Measurements from ENCODE around the gene TP53RK.
"Not testable (repeated sequence)": the region's sequence is repeated elsewhere in the genome, so short reads cannot be mapped to it uniquely, and the experiment has no call there.

The TP53RK gene

GRCh38 chr20:46681032-46681854, 8.0 kb downstream of the TP53RK start:
- H3K9me3 Mint-ChIP-seq, result no peaks in the 10 kb centered on the region
- H3K27ac Mint-ChIP-seq, result peak overlapping the region in 1 of 2 donors; percentile 84
- no peaks in the 10 kb centered on the region for H3K27me3 Mint-ChIP-seq
- peak; percentile 69 for ATAC-seq
- H3K4me1 Mint-ChIP-seq, result peaks cover 43% of the 10 kb centered on the region
- no peak overlapping the region for H3K4me3 Mint-ChIP-seq
- peak; percentile 62 to 64 for DNase-seq

GRCh38 chr20:46680684-46681031, 8.6 kb downstream of the TP53RK start:
- DNase-seq (no peak), ATAC-seq (no peak)
- Mint-ChIP-seq H3K27ac (no peak overlapping the region), H3K4me3 (no peak overlapping the region), H3K4me1 (peaks cover 37% of the 10 kb centered on the region), H3K27me3 (no peaks in the 10 kb centered on the region), H3K9me3 (no peaks in the 10 kb centered on the region)

GRCh38 chr20:46678516-46678915, 10.7 kb downstream of the TP53RK start:
- ATAC-seq (no peak), DNase-seq (no peak)
- Mint-ChIP-seq H3K4me1 (peaks cover 23% of the 10 kb centered on the region), H3K27me3 (no peaks in the 10 kb centered on the region), H3K9me3 (peaks cover 0 to 3% of the 10 kb centered on the region in 2 donors), H3K27ac (no peak overlapping the region), H3K4me3 (no peak overlapping the region)

GRCh38 chr20:46677608-46678007, 11.6 kb downstream of the TP53RK start:
- Mint-ChIP-seq H3K27ac (peak overlapping the region in 1 of 2 donors; percentile 42), H3K4me3 (no peak overlapping the region), H3K4me1 (peaks cover 14% of the 10 kb centered on the region), H3K9me3 (peaks cover 0 to 8% of the 10 kb centered on the region in 2 donors), H3K27me3 (no peaks in the 10 kb centered on the region)
- no peak for DNase-seq
- no peak for ATAC-seq

- H3K27me3 Mint-ChIP-seq, H3K4me3 Mint-ChIP-seq, DNase-seq, H3K27ac Mint-ChIP-seq, ATAC-seq: not testable (repeated sequence)
- Mint-ChIP-seq H3K9me3 (peaks cover 0 to 12% of the 10 kb centered on the region in 2 donors), H3K4me1 (peaks cover 11% of the 10 kb centered on the region)
These were observed 12.5 kb downstream of the TP53RK start for GRCh38 chr20:46676649-46677316.

- Mint-ChIP-seq H3K27ac (peak overlapping the region in 1 of 2 donors; percentile 82), H3K27me3 (no peaks in the 10 kb centered on the region), H3K4me1 (no peaks in the 10 kb centered on the region), H3K9me3 (peaks cover 11 to 30% of the 10 kb centered on the region in 2 donors), H3K4me3 (no peak overlapping the region)
- no peak for DNase-seq
- ATAC-seq, result no peak
These were observed 14.8 kb downstream of the TP53RK start for GRCh38 chr20:46674253-46675083.

GRCh38 chr20:46673394-46674252, 15.6 kb downstream of the TP53RK start:
- ATAC-seq (no peak), DNase-seq (no peak)
- H3K27me3 Mint-ChIP-seq, result no peaks in the 10 kb centered on the region
- H3K4me3 Mint-ChIP-seq, result no peak overlapping the region
- H3K4me1 Mint-ChIP-seq, result no peaks in the 10 kb centered on the region
- peaks cover 11 to 30% of the 10 kb centered on the region in 2 donors for H3K9me3 Mint-ChIP-seq
- H3K27ac Mint-ChIP-seq, result no peak overlapping the region

- Mint-ChIP-seq H3K4me3 (no peak overlapping the region), H3K27me3 (no peaks in the 10 kb centered on the region)
These were observed 16.6 kb downstream of the TP53RK start for GRCh38 chr20:46672543-46673148.

GRCh38 chr20:46671866-46672542, 17.2 kb downstream of the TP53RK start:
- DNase-seq (no peak), ATAC-seq (no peak)
- H3K4me1 Mint-ChIP-seq, result no peaks in the 10 kb centered on the region
- H3K27me3 Mint-ChIP-seq, result no peaks in the 10 kb centered on the region
- H3K9me3 Mint-ChIP-seq, result peaks cover 14 to 30% of the 10 kb centered on the region in 2 donors
- H3K27ac Mint-ChIP-seq, result no peak overlapping the region
- H3K4me3 Mint-ChIP-seq, result no peak overlapping the region

More at GRCh38 chr20:46672543-46673148, 16.6 kb downstream of the TP53RK start:
- DNase-seq (no peak), ATAC-seq (no peak)
- H3K27ac Mint-ChIP-seq, result no peak overlapping the region
- peaks cover 14 to 30% of the 10 kb centered on the region in 2 donors for H3K9me3 Mint-ChIP-seq
- no peaks in the 10 kb centered on the region for H3K4me1 Mint-ChIP-seq

GRCh38 chr20:46670585-46671584, 18.4 kb downstream of the TP53RK start:
- H3K4me1 Mint-ChIP-seq, result no peaks in the 10 kb centered on the region
- ATAC-seq (no peak), DNase-seq (no peak)
- peaks cover 14 to 30% of the 10 kb centered on the region in 2 donors for H3K9me3 Mint-ChIP-seq
- H3K27ac Mint-ChIP-seq, result peak overlapping the region in 1 of 2 donors; percentile 19
- no peaks in the 10 kb centered on the region for H3K27me3 Mint-ChIP-seq
- H3K4me3 Mint-ChIP-seq, result no peak overlapping the region

- DNase-seq (no peak), ATAC-seq (no peak)
- H3K27me3 Mint-ChIP-seq, result no peaks in the 10 kb centered on the region
- H3K9me3 Mint-ChIP-seq, result peaks cover 14 to 30% of the 10 kb centered on the region in 2 donors
- H3K27ac Mint-ChIP-seq, result peak overlapping the region in 1 of 2 donors; percentile 19
- no peaks in the 10 kb centered on the region for H3K4me1 Mint-ChIP-seq
- no peak overlapping the region for H3K4me3 Mint-ChIP-seq
These were observed 19.0 kb downstream of the TP53RK start for GRCh38 chr20:46670228-46670584.

GRCh38 chr20:46666818-46667515, 22.3 kb downstream of the TP53RK start:
- ATAC-seq (no peak), DNase-seq (no peak)
- Mint-ChIP-seq H3K27me3 (no peaks in the 10 kb centered on the region), H3K4me3 (no peak overlapping the region), H3K9me3 (peaks cover 14 to 20% of the 10 kb centered on the region in 2 donors), H3K27ac (no peak overlapping the region), H3K4me1 (no peaks in the 10 kb centered on the region)

- Mint-ChIP-seq H3K4me1 (no peaks in the 10 kb centered on the region), H3K9me3 (peaks cover 11 to 13% of the 10 kb centered on the region in 2 donors), H3K27me3 (no peaks in the 10 kb centered on the region), H3K27ac (no peak overlapping the region), H3K4me3 (no peak overlapping the region)
- no peak for DNase-seq
- no peak for ATAC-seq
These were observed 22.9 kb downstream of the TP53RK start for GRCh38 chr20:46666306-46666705.

Measured in stimulated activated naive CD8-positive, alpha-beta T cell treated with anti-CD3 and anti-CD28 coated beads, Interleukin-15, amount 100 ng/mL, for 72 hours (primary cell).